H9 (cell line): ENCODE data around the gene CEP112. TPM values are rescaled to one million over a fixed set of nuclear protein-coding genes. Genes with fewer than 3 reads are reported as not detected.

Experiments used
- DNase-seq: peaks from one replicate; pipeline ENCODE4 v3.0.0-alpha.2; 2017
- H2AFZ ChIP-seq: one replicate; pipeline ENCODE4 v1.6.1; 2013; ENCODE audit warnings: mild to moderate bottlenecking, low read length, control low read depth, moderate library complexity
- H2AK5ac ChIP-seq: 2 replicates; pipeline ENCODE4 v1.6.1; 2013; ENCODE audit warnings: low read length, control low read depth, mixed read lengths; ENCODE audit not compliant: insufficient read length
- H2BK120ac ChIP-seq: one replicate; pipeline ENCODE4 v1.6.1; 2013; ENCODE audit warnings: low read depth, mild to moderate bottlenecking, low read length, control low read depth, inconsistent platforms; ENCODE audit not compliant: poor library complexity, severe bottlenecking
- H2BK12ac ChIP-seq: 2 replicates; pipeline ENCODE4 v1.6.1; 2013; ENCODE audit warnings: low read length, control low read depth, mixed read lengths, low read depth; ENCODE audit not compliant: insufficient read length
- H2BK15ac ChIP-seq: 2 replicates; pipeline ENCODE4 v1.6.1; 2013; ENCODE audit warnings: low read depth, low read length, control low read depth
- H2BK20ac ChIP-seq: one replicate; pipeline ENCODE4 v1.6.1; 2013; ENCODE audit warnings: low read depth, mild to moderate bottlenecking, low read length, control low read depth, inconsistent platforms; ENCODE audit not compliant: poor library complexity, severe bottlenecking
- H2BK5ac ChIP-seq: 2 replicates; pipeline ENCODE4 v1.6.1; 2013; ENCODE audit warnings: low read length, control low read depth, mixed read lengths; ENCODE audit not compliant: insufficient read length
- H3K14ac ChIP-seq: 2 replicates; pipeline ENCODE4 v1.6.1; 2013; ENCODE audit warnings: low read length, control low read depth; ENCODE audit not compliant: insufficient read depth
- H3K18ac ChIP-seq: 2 replicates; pipeline ENCODE4 v1.6.1; 2013; ENCODE audit warnings: low read depth, mild to moderate bottlenecking, mixed read lengths, low read length, control low read depth; ENCODE audit not compliant: insufficient read length
- H3K23ac ChIP-seq: 2 replicates; pipeline ENCODE4 v1.6.1; 2013; ENCODE audit warnings: low read length, control low read depth, mixed read lengths, low read depth; ENCODE audit not compliant: insufficient read length
- H3K23me2 ChIP-seq: 2 replicates; pipeline ENCODE4 v1.6.1; 2013; ENCODE audit warnings: low read depth, mild to moderate bottlenecking, mixed read lengths, low read length, control low read depth; ENCODE audit not compliant: insufficient read length, poor library complexity, severe bottlenecking
- H3K27ac ChIP-seq: 2 replicates; pipeline ENCODE4 v1.5.1; 2013; ENCODE audit warnings: low read length, control low read depth, mixed read lengths, low read depth; ENCODE audit not compliant: insufficient read length
- H3K27me3 ChIP-seq: 2 replicates; pipeline ENCODE4 v1.6.1; 2013; ENCODE audit warnings: low read length, control low read depth, inconsistent platforms; ENCODE audit not compliant: insufficient read depth
- H3K4ac ChIP-seq: 2 replicates; pipeline ENCODE4 v1.6.1; 2013; ENCODE audit warnings: low read depth, mild to moderate bottlenecking, control low read depth, inconsistent platforms, low read length, moderate library complexity
- H3K4me1 ChIP-seq: 2 replicates; pipeline ENCODE4 v1.6.1; 2013; ENCODE audit warnings: low read length, control low read depth, inconsistent platforms; ENCODE audit not compliant: insufficient read depth
- H3K4me2 ChIP-seq: 2 replicates; pipeline ENCODE4 v1.6.1; 2013; ENCODE audit warnings: low read length, control low read depth, mixed read lengths; ENCODE audit not compliant: insufficient read length, insufficient read depth
- H3K56ac ChIP-seq: 2 replicates; pipeline ENCODE4 v1.6.1; 2013; ENCODE audit warnings: low read depth, mild to moderate bottlenecking, mixed read lengths, low read length, control low read depth; ENCODE audit not compliant: insufficient read length
- H3K79me1 ChIP-seq: 2 replicates; pipeline ENCODE4 v1.6.1; 2013; ENCODE audit warnings: low read depth, mild to moderate bottlenecking, moderate library complexity, low read length, control low read depth, inconsistent platforms; ENCODE audit not compliant: insufficient read depth, poor library complexity, severe bottlenecking
- H3K79me2 ChIP-seq: 2 replicates; pipeline ENCODE4 v1.6.1; 2013; ENCODE audit warnings: low read length, control low read depth, inconsistent platforms; ENCODE audit not compliant: insufficient read depth
- H3K9ac ChIP-seq: 2 replicates; pipeline ENCODE4 v1.6.1; 2013; ENCODE audit warnings: low read length, control low read depth, mixed read lengths; ENCODE audit not compliant: insufficient read length; ENCODE audit errors: extremely low read depth
- H3K9me3 ChIP-seq: one replicate; pipeline ENCODE4 v1.6.1; 2013; ENCODE audit warnings: low read depth, low read length, inconsistent platforms; ENCODE audit not compliant: control insufficient read depth
- H3T11ph ChIP-seq: one replicate; pipeline ENCODE4 v1.6.1; 2013; ENCODE audit warnings: mild to moderate bottlenecking, low read length, control low read depth, inconsistent platforms
- H4K20me1 ChIP-seq: one replicate; pipeline ENCODE4 v1.6.1; 2013; ENCODE audit not compliant: control insufficient read depth, insufficient read length, insufficient read depth
- H4K5ac ChIP-seq: 2 replicates; pipeline ENCODE4 v1.6.1; 2013; ENCODE audit warnings: low read depth, mild to moderate bottlenecking, mixed read lengths, low read length, control low read depth; ENCODE audit not compliant: insufficient read length
- H4K8ac ChIP-seq: replicated peaks from 2 replicates; pipeline ENCODE4 v1.6.1; 2013; ENCODE audit warnings: low read length, control low read depth, mixed read lengths, low read depth; ENCODE audit not compliant: insufficient read length
- H4K91ac ChIP-seq: 2 replicates; pipeline ENCODE4 v1.6.1; 2013; ENCODE audit warnings: low read depth, mild to moderate bottlenecking, moderate library complexity, mixed read lengths, low read length, control low read depth; ENCODE audit not compliant: insufficient read length
- H3K27ac Mint-ChIP-seq, 3 experiments: 2 replicates in 2 of 3; 3 replicates in 1 of 3; pipeline ENCODE4 v1.8.0; 2020 to 2021; ENCODE audit warnings: mixed read lengths in 3 of 3, mild to moderate bottlenecking in 1 of 3, moderate library complexity in 1 of 3
- H3K27me3 Mint-ChIP-seq: 2 replicates; pipeline ENCODE4 v1.8.0; 2021; ENCODE audit warnings: low read depth, mild to moderate bottlenecking, moderate library complexity, mixed read lengths
- H3K36me3 Mint-ChIP-seq, 3 experiments: 2 replicates in 2 of 3; 3 replicates in 1 of 3; pipeline ENCODE4 v1.8.0; 2020 to 2021; ENCODE audit warnings: low read depth in 3 of 3, mixed read lengths in 3 of 3; ENCODE audit not compliant: insufficient read depth in 1 of 3
- H3K4me1 Mint-ChIP-seq, 2 experiments: 2 replicates each; pipeline ENCODE4 v1.8.0; 2020; ENCODE audit warnings: mixed read lengths in 2 of 2
- H3K4me3 Mint-ChIP-seq, 2 experiments: 2 replicates in 1 of 2; 3 replicates in 1 of 2; pipeline ENCODE4 v1.8.0; 2020 to 2021; ENCODE audit warnings: mild to moderate bottlenecking in 2 of 2, mixed read lengths in 2 of 2, moderate library complexity in 1 of 2
- H3K9me3 Mint-ChIP-seq, 2 experiments: 2 replicates in 1 of 2; 3 replicates in 1 of 2; pipeline ENCODE4 v1.8.0; 2020; ENCODE audit warnings: mild to moderate bottlenecking in 2 of 2, mixed read lengths in 2 of 2, moderate library complexity in 1 of 2
- CTCF ChIP-seq: fragments of 200-600 bp; sonication (generic); conservative IDR thresholded peaks from 3 replicates; pipeline ENCODE4 v1.8.0; 2021; ENCODE audit warnings: antibody characterized with exemption, mild to moderate bottlenecking
- WGBS: extraction: QIAGEN DNeasy Blood & Tissue Kit; methylation state at CpG from one replicate; pipeline ENCODE4 v1.1.7; 2013; ENCODE audit warnings: missing lambda C conversion rate, low lambda C conversion rate, mixed read lengths; ENCODE audit not compliant: insufficient read length; ENCODE audit errors: extremely low coverage; 5-methylcytosine and 5-hydroxymethylcytosine counted together
- total RNA-seq: library from RNA; stranded (reverse); gene quantifications from 2 replicates; pipeline ENCODE4 v1.2.1, GENCODE V29; 2021

CEP112 gene
- total RNA-seq, 1 experiment from 2014 or later: 5.4 TPM

DNA sequence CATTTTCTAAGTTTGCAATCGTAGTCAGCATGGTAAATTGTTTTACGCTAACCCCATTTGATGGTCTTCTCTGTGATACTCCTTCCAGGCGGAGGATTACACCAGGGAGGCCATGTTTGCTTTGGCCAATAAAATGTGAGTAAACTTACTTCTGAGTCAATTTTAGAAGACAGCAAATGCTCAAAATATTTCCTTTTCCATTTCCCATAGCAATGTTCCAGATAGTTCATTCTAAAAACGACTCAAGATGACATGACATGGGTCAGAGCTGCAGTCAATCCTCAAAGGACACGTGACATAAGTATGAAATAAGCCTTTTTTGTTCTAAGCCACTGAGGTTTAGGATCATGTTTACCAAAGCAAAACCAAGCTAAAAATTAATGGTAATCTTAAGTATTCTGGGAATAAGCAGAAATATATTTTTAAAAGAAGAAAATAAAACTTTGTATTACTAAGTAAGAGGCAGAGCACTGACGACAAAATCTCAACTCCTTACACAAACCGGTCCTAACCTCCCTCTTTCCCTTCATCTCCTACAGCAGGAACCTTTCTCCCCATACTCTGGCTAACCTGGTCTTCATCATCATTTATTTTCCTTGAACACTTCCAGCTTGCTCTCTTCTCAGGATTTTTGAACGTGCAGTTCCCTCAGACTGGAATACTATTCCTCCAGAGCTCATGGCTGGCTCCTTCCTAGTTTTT lies 266.2 kb downstream of the CEP112 start:
- Histone ChIP-seq H4K91ac (no peak overlapping the region), H3K4me1 (no peaks in the 10 kb centered on the region; the same call in 1 of the 2 replicates), H3K79me1 (no peaks in the 10 kb centered on the region), H2BK20ac (no peak overlapping the region), H3K14ac (no peak overlapping the region), H2BK120ac (no peak overlapping the region), H3K56ac (no peak overlapping the region), H3K4ac (no peak overlapping the region), H3K27me3 (no peaks in the 10 kb centered on the region), H3K27ac (no peak overlapping the region), H3K18ac (no peak overlapping the region), H3K23ac (no peak overlapping the region), H2BK5ac (no peak overlapping the region), H2BK15ac (no peak overlapping the region), H4K20me1 (no peaks in the 10 kb centered on the region), H2AFZ (no peak overlapping the region), H3K23me2 (no peaks in the 10 kb centered on the region), H4K8ac (no peak overlapping the region), H3T11ph (no peak overlapping the region), H2AK5ac (no peak overlapping the region), H3K9me3 (no peaks in the 10 kb centered on the region), H2BK12ac (no peak overlapping the region), H3K9ac (no peak overlapping the region), H3K79me2 (no peaks in the 10 kb centered on the region), H4K5ac (no peak overlapping the region), H3K4me2 (no peak overlapping the region)
- H3K27me3 Mint-ChIP-seq: no peaks in the 10 kb centered on the region
- H3K36me3 Mint-ChIP-seq: peaks cover 2 to 7% (median 6%) of the 10 kb centered on the region in 3 experiments; a peak in 5 of 7 replicates
- TF ChIP-seq CTCF: no peak
- no CpG with 5 or more reads among the region's 8 CpGs for WGBS
- H3K4me1 Mint-ChIP-seq: no peaks in the 10 kb centered on the region
- H3K27ac Mint-ChIP-seq: no peak overlapping the region
- no peak for DNase-seq
- H3K9me3 Mint-ChIP-seq: peaks cover 0 to 2% of the 10 kb centered on the region in 2 experiments; a peak in 2 of 5 replicates
- H3K4me3 Mint-ChIP-seq: no peak overlapping the region
